Psoas muscle (tissue), 8 donors: ENCODE results near the gene ITM2C. TPM values are rescaled to one million over a fixed set of nuclear protein-coding genes. Genes with fewer than 3 reads are reported as not detected.

Experiments
- ATAC-seq, 4 donors: fragments of 200-7000 bp; cut with Tn5 transposase; one replicate each; pipeline ENCODE4 v1.9.1; 2020; ENCODE audit warnings: moderate library complexity in 3 of 4, mild to moderate bottlenecking in 2 of 4
- DNase-seq, 2 donors: peaks; one replicate each; pipeline ENCODE4 v3.0.0-alpha.2; 2020
- H3K27ac ChIP-seq: fragments of 200-600 bp; one replicate; pipeline ENCODE4 v1.8.0; 2022
- H3K27me3 ChIP-seq, 3 donors: fragments of 200-600 bp in 1 of 3; one replicate each; pipeline versions ENCODE4 v1.6.1 to v1.8.0; 2013 to 2022; ENCODE audit warnings: low read length in 2 of 3, mild to moderate bottlenecking in 2 of 3, moderate library complexity in 1 of 3; ENCODE audit not compliant: insufficient read depth in 3 of 3
- H3K36me3 ChIP-seq, 2 donors: fragments of 200-600 bp in 1 of 2; one replicate each; pipeline versions ENCODE4 v1.6.1 to v1.8.0; 2013 to 2022; ENCODE audit warnings: low read depth in 1 of 2, mild to moderate bottlenecking in 1 of 2, moderate library complexity in 1 of 2; ENCODE audit not compliant: insufficient read depth in 1 of 2
- H3K4me1 ChIP-seq: fragments of 200-600 bp; one replicate; pipeline ENCODE4 v1.8.0; 2022
- H3K4me3 ChIP-seq: fragments of 200-600 bp; one replicate; pipeline ENCODE4 v1.8.0; 2022; ENCODE audit warnings: mild to moderate bottlenecking
- H3K9me3 ChIP-seq: fragments of 200-600 bp; one replicate; pipeline ENCODE4 v1.8.0; 2022
- CTCF ChIP-seq: fragments of 200-600 bp; IDR thresholded peaks from one replicate; pipeline ENCODE4 v1.8.0; 2022; ENCODE audit warnings: antibody characterized with exemption
- WGBS, 3 donors: extraction: QIAGEN DNeasy Blood & Tissue Kit; methylation state at CpG; one replicate each; pipeline versions ENCODE4 v1.1.6 to v1.1.7; 2013; 5-methylcytosine and 5-hydroxymethylcytosine counted together
- intact Hi-C, 2 donors: fragments of 100-400 bp; cut with DNase I; formaldehyde crosslinking; loops; one replicate each; pipeline versions ENCODE4 v1.11.0 to v1.14.2; 2022
- polyA plus RNA-seq, 3 donors: library from polyadenylated mRNA; stranded (reverse); fragments of 200-250 nt; gene quantifications; one replicate each; pipeline ENCODE4 v1.2.3, GENCODE V29; 2013
- total RNA-seq, 4 donors: library from RNA; stranded (reverse); fragmentation: NEBNext Ultra II Directional in 2 of 4; extraction: Animal tissue kit (Norgen Biotek cat#: 25700) in 2 of 4; gene quantifications; one replicate each; pipeline versions ENCODE4 v1.2.1 to v1.2.4, GENCODE V29; 2021 to 2023
- donor health status: healthy with polysubstance abuse.
- donor health status: DM: no; HTN: no; CAD: no; lungs with moderate emphysema.
- donor health status: Bipolar disorder and iron deficiency.
- donor health status: healthy.
- donor health status: DM: yes; HTN: yes; CAD: no.
- donor health status: DM: no; HTN: no; CAD: no.
- donor health status: DM: no; HTN: no; CAD: no.
- donor health status: DM: yes; HTN: yes; CAD: no.

The ITM2C gene
- total and polyA plus RNA-seq, 7 donors = 9.0 to 20.3 (median 11.5) TPM

DNA sequence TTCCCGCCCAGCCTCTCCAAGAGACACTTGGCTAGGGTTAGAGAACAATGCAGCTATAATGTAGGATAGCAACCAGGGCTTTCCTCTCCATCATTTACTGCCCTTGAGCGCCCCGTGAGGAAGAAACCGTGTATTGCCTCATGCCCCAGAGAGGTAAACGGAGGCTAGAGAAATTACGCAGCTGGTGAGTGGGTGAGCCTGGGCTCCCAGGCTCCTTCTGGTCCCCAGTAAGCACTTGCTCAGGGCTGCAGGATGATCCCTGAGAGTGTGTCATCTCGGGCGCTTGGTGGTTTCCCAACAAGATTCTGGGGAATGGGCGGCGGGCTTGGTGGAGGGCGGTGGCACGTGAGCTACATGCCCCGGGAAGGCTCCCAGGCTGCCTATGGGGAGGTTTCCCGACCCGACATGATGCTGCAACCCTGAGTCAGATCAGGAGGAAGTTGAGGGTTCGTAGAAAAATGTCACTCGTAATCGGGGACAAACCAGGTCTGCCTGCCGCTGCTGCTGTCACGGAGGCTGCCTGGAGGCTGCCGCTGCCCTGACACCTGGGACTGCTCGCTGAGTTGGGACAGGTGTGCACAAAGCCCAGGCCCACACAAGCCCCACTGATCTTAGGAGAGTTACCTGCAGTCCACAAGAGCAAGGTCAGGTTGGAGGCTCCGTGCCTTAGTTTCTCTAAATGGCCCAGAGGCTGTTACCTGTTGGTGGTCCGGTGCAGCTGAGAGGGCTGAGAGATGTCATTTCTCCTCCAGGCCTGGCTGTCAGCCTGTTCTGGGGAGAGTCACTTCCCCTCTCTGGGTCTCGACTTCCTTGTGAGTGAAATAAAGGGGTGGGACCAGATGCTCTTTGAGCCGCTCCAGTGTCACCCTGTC is 60.0 kb downstream of the ITM2C start, which contains the start of gene GPR55:
GPR55 (minus strand) TSS at position 773 of the 872 bp plus-strand sequence. CDS start 14,280 bp downstream, outside the sequence.
- DNase-seq = no peak
- H3K27me3 ChIP-seq = no peaks in the 10 kb centered on the region
- no peak for TF ChIP-seq CTCF
- 67 to 71% (median 71%) methylated on average over 25 to 26 of the region's 26 CpGs for WGBS, 3 donors
- H3K27ac ChIP-seq = no peak within 1 kb of the TSS
- intact Hi-C loops = no loop called here
- H3K4me1 ChIP-seq = no peaks in the 10 kb centered on the region
- no peaks in the 10 kb centered on the region for H3K36me3 ChIP-seq
- ATAC-seq = no peak
- H3K9me3 ChIP-seq = no peaks in the 10 kb centered on the region
- H3K4me3 ChIP-seq = no peak within 1 kb of the TSS

GRCh38 chr2:230925443-230925878 is 60.7 kb downstream of the ITM2C start:
- ATAC-seq = no peak
- no peak overlapping the region for H3K4me3 ChIP-seq
- no peaks in the 10 kb centered on the region for H3K9me3 ChIP-seq
- H3K36me3 ChIP-seq = no peaks in the 10 kb centered on the region
- WGBS, 3 donors = 69 to 78% (median 72%) methylated on average over 9 of the region's 9 CpGs
- no peak for TF ChIP-seq CTCF
- no peak overlapping the region for H3K27ac ChIP-seq
- no peaks in the 10 kb centered on the region for H3K27me3 ChIP-seq
- H3K4me1 ChIP-seq = no peaks in the 10 kb centered on the region
- intact Hi-C loops = no loop called here
- DNase-seq = no peak

DNA sequence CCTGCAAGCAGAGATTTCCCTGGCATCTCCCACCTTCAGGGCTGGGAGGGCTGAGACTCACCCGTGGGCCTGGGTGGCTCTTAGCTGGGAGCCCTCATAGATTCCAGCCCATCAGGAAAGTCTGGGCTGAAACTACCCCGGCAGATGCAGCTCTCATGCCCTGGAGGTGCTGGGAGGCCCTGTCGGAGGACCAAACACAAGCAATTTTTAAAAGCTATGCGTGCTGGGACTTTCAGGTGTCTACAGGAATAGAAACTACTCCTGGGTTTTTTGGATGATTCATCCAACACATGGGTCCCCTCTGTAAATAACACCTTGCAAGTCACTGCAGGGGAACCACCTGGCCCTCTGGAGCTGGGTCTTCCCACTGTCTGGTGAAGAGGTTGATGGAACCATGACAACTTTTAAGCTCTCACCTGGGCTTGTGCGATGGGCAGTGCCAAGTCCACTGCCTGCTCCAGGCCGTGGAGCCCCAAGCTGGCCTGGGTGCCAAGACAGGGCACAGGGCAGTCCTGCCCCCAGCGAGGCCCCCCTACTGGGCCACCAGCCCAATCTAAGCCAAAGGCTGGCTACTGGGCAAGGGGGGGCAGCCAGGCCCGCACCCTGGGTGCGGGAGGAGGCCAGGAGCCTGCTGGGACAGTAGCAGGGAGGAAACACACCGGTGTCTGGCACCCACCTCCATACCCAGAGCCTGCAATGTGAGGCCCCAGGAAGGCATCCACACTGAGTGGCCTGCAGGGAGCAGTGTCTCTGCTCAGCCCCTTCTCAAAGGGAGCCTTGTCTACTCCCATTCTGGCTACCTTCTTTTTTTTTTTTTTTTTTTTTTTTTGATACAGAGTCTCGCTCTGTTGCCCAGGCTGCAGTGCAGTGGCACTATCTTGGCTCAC is 61.4 kb downstream of the ITM2C start:
- ATAC-seq = no peak
- 79 to 83% (median 80%) methylated on average over 11 of the region's 11 CpGs for WGBS, 3 donors
- intact Hi-C loops = no loop called here
- no peaks in the 10 kb centered on the region for H3K4me1 ChIP-seq
- H3K27me3 ChIP-seq = no peaks in the 10 kb centered on the region
- H3K36me3 ChIP-seq = no peaks in the 10 kb centered on the region
- no peak for DNase-seq
- H3K27ac ChIP-seq = no peak overlapping the region
- no peak for TF ChIP-seq CTCF
- no peak overlapping the region for H3K4me3 ChIP-seq
- H3K9me3 ChIP-seq = no peaks in the 10 kb centered on the region

- Histone ChIP-seq H3K4me1 (no peaks in the 10 kb centered on the region), H3K4me3 (no peak overlapping the region), H3K27ac (no peak overlapping the region), H3K9me3 (no peaks in the 10 kb centered on the region), H3K27me3 (no peaks in the 10 kb centered on the region), H3K36me3 (no peaks in the 10 kb centered on the region)
- TF ChIP-seq CTCF = no peak
- 75 to 85% (median 78%) methylated on average over 14 of the region's 14 CpGs for WGBS, 3 donors
- DNase-seq (no peak), ATAC-seq (no peak)
- intact Hi-C loops = no loop called here
Measured at GRCh38 chr2:230927711-230928341, 63.1 kb downstream of the ITM2C start.

Other genes starting within 250 kb of the ITM2C start
- gene CAB39, start 152.1 kb upstream of the ITM2C start, total RNA-seq = 100 to 1,000 TPM; 107 to 139 (median 128) TPM
- 100 to 1,000 TPM in 1 of 3 donors, 10 to 100 TPM in 2; 36.0 to 166 (median 55.3) TPM for gene CAB39, start 152.1 kb upstream of the ITM2C start, polyA plus RNA-seq
- gene GPR55, start 60.3 kb downstream of the ITM2C start, total RNA-seq = under 1 TPM in 1 of 4 donors, not detected in 3; 0.32 TPM
- under 1 TPM in 2 of 3 donors, not detected in 1; 0.01 to 0.03 TPM for gene GPR55, start 60.3 kb downstream of the ITM2C start, polyA plus RNA-seq
- gene SPATA3, start 131.2 kb downstream of the ITM2C start, total RNA-seq = not detected
- gene SPATA3, start 131.2 kb downstream of the ITM2C start, polyA plus RNA-seq = not detected
- under 1 TPM in 1 of 4 donors, not detected in 3; 0.12 TPM for gene C2orf72, start 172.6 kb downstream of the ITM2C start, total RNA-seq
- under 1 TPM in 2 of 3 donors, not detected in 1; 0.03 to 0.05 TPM for gene C2orf72, start 172.6 kb downstream of the ITM2C start, polyA plus RNA-seq
- 100 to 1,000 TPM; 125 to 170 (median 154) TPM for gene PSMD1, start 191.9 kb downstream of the ITM2C start, total RNA-seq
- gene PSMD1, start 191.9 kb downstream of the ITM2C start, polyA plus RNA-seq = 100 to 1,000 TPM in 2 of 3 donors, 10 to 100 TPM in 1; 74.4 to 159 (median 122) TPM